NB4 (cell line): Measurements from ENCODE around the gene DLG5.

ENCODE experiments used
- DNase-seq: peaks from one replicate; pipeline ENCODE4 v3.0.0; 2010; ENCODE audit warnings: low read depth
- H3K4me3 ChIP-seq: one replicate; pipeline ENCODE4 v1.5.1; 2011; ENCODE audit warnings: mild to moderate bottlenecking, low read depth, low read length, moderate library complexity
- MYC ChIP-seq: IDR thresholded peaks from 2 replicates; pipeline ENCODE4 v1.6.1; 2011; ENCODE audit warnings: low read depth, low read length
- POLR2A ChIP-seq: IDR thresholded peaks from 2 replicates; pipeline ENCODE4 v1.6.1; 2011; ENCODE audit warnings: mild to moderate bottlenecking; ENCODE audit not compliant: insufficient read length; ENCODE audit errors: extremely low read depth
- TF ChIP-seq, protein P1 (sequence below): IDR thresholded peaks from one replicate; pipeline ENCODE4 v1.5.1; 2012; ENCODE audit warnings: low read depth, low read length
- TF ChIP-seq, protein P2 (sequence below): IDR thresholded peaks from 2 replicates; pipeline ENCODE4 v1.6.1; 2011; ENCODE audit warnings: low read depth, low read length

The DLG5 gene

DNA sequence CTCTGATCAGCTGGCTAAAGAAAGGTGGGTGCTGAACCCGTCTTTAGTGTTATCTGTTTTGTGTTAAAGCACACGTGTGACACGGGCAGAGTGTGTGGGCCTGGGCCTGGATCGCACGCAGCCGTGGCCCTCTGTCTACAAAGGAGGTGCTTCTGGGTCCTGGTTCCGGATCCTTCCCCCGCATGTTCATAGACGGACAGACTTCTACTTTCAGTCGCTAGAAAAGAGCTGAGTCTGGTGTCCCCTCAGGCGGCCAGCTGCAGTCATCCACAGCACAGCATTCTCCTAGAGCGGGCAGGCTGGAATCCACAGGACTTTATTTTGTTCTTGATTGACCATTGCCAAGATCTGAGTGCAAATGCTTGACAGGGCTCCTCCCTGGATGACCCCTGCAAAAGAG lies 134.4 kb downstream of the DLG5 start:
- DNase-seq = no peak

DNA sequence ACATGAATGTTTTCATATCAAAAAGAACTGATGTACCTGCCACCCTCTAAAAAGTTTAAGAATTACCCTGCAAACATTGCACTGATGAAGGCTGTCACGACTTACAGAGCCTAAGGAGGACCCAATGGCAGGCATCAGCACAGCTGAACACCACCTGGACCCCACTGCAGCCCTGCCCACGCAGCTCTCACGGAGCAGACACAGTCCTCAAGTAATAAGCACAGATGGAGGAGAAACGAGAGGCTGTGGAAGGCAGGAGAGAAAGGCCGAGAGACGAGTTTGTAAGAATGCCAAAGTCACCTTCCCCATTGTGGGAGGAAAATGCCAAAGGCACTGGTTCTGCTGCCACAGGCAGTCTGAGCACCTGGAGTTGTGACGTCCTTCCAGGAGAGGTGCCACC lies 135.0 kb downstream of the DLG5 start:
- TF ChIP-seq, protein P1, sequence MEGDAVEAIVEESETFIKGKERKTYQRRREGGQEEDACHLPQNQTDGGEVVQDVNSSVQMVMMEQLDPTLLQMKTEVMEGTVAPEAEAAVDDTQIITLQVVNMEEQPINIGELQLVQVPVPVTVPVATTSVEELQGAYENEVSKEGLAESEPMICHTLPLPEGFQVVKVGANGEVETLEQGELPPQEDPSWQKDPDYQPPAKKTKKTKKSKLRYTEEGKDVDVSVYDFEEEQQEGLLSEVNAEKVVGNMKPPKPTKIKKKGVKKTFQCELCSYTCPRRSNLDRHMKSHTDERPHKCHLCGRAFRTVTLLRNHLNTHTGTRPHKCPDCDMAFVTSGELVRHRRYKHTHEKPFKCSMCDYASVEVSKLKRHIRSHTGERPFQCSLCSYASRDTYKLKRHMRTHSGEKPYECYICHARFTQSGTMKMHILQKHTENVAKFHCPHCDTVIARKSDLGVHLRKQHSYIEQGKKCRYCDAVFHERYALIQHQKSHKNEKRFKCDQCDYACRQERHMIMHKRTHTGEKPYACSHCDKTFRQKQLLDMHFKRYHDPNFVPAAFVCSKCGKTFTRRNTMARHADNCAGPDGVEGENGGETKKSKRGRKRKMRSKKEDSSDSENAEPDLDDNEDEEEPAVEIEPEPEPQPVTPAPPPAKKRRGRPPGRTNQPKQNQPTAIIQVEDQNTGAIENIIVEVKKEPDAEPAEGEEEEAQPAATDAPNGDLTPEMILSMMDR = no peak
- TF ChIP-seq POLR2A (no peak), MYC (no peak)
- TF ChIP-seq, protein P2, sequence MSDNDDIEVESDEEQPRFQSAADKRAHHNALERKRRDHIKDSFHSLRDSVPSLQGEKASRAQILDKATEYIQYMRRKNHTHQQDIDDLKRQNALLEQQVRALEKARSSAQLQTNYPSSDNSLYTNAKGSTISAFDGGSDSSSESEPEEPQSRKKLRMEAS = no peak
- no peak overlapping the region for H3K4me3 ChIP-seq
- no peak for DNase-seq

More for the DNA sequence above, 134.4 kb downstream of the DLG5 start:
- TF ChIP-seq, protein P2 = no peak
- TF ChIP-seq POLR2A = no peak
- no peak for TF ChIP-seq MYC
- TF ChIP-seq, protein P1 = no peak
- H3K4me3 ChIP-seq = no peak overlapping the region

DNA sequence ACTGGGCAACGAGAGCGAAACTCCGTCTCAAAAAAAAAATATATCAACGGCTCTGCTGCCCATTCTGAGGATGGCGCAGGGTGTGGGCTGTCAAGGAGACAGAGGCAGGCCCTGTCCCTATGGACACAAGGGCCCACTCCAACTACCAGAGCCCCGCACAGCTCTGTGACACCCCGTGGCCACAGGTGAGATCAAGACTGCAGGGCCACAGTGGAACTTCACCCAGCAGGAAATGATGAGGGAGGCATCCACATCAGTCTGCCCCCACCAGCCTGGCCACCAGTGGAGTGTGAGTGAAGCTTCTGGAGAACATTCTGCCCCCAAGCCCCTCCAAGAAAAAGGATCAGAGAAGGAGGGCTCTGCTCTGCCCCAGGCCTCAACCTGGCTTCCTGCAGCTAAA lies 136.7 kb downstream of the DLG5 start:
- H3K4me3 ChIP-seq = no peak overlapping the region
- DNase-seq = no peak
- TF ChIP-seq POLR2A (no peak), MYC (no peak)
- TF ChIP-seq, protein P2 = no peak
- TF ChIP-seq, protein P1 = no peak

DNA sequence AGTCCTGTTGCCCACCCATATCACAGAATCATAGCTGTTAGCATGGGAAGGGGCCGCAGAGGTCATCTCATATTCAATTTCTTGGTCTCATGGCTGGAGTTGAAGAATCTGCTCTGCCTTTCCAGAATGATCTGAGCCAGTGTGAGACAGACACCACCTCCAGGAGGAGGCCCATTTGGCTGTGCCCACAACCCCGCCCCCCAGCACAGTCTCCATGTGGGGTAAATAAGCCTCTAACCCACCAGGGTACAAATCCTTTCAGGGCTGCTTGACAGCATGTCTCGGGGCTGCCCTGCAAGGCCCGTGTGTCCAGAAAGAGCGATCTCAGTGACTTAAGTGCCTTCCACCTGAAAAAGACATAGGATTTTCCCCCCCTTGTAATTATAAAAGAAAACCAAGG lies 137.5 kb downstream of the DLG5 start:
- TF ChIP-seq, protein P2 = no peak
- TF ChIP-seq, protein P1 = no peak
- TF ChIP-seq MYC (no peak), POLR2A (no peak)
- no peak overlapping the region for H3K4me3 ChIP-seq

DNA sequence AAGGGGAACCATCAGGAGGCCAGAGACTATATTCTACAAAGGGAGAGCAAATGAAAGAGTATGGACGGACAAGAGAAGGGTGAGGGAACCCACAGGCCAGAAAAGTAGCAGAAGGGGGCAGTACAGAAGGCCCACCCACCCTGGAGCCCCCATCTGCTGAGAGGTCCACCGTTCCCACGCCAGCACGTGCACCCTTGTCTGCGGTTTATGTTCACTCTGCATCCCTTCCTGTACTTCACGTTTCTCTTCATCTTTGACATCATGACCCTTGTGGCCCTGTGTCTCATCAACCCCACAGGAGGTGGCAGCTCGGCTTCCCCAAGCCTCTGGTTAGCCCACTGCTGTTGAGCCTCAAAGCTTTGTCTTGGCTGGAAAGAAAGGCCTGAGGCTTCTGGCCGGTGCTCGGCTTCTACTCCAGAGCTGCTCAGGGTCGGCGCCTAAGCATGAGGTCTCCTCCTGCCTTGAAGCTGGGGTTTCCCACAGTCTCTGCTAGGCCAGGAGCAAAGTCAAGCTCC lies 138.0 kb downstream of the DLG5 start:
- no peak for DNase-seq
- H3K4me3 ChIP-seq = no peak overlapping the region
- no peak for TF ChIP-seq POLR2A
- no peak for TF ChIP-seq MYC
- TF ChIP-seq, protein P1 = no peak
- TF ChIP-seq, protein P2 = no peak

More for the DNA sequence above, 137.5 kb downstream of the DLG5 start:
- DNase-seq = no peak

DNA sequence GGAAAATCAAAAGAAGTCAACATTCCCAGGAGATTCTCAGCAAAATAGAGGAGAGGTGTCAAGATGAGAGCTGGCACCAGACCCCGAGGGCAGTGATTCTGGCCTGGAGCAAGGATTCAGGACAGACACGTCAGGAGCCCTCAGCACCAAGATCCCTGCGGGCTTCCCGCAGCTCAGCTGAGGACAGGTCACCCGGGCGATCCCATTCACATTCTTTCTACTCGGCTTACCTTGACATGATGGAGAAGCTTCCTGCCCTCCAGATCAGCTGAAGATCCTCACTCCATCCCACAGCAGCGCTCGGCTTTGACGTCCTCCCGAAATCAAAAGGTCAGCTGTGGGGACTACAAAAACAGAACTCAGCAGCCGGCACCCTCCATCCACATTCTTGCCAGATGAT lies 139.1 kb downstream of the DLG5 start:
- TF ChIP-seq MYC (no peak), POLR2A (no peak)
- TF ChIP-seq, protein P1 = no peak
- TF ChIP-seq, protein P2 = no peak
- no peak for DNase-seq
- H3K4me3 ChIP-seq = no peak overlapping the region
